IPS DF 4.7 (cell line): ENCODE results near the gene FAM83D.

Experiments used
- DNase-seq: peaks from one replicate; pipeline ENCODE4 v3.0.0-alpha.2; 2013; ENCODE audit warnings: low spot score; ENCODE audit errors: extremely low read depth

The FAM83D gene

DNA sequence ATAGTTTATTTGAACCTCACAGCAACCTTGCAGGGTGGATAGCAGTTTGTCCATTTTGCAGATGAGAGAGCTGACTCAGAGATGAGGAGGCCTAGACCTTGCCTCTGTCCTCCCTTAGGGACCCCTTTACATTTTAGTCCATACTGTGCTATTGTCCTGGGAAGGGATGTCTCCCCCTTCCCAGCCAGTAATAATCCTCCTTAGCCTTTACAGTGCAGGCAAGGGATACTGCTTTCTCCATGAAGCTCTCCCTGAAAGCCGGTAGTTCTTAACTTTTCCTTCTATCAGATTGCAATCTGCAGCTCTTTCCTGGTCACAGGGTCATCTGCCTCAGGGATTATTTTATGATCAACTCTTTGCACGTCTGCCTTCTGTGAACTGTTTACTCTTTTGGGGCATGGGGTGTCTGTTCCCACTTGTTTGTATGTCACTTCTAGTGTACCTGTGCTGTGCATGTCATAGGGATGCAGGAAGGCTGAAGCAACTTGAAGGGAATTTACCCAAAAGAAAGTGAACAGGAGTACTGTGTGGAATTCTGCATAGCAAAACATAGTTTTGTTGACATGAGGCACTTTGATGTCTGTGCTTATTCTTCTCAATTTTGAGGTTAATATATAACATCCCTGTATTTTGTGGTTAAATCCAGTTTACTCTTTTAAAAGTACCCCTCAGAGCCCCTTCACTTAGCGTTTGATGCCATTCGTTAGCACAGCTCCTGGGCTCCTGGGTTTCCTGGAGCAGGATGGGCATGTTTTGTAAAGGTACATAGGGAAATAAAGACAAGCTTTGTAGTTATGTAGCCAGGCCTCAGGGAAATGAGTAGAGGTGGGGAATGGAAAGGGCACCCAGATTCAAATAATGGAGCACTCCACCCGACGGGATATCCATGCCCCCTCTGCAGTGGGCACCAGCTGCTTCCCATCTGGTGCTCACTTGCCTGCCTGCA lies 74.0 kb downstream of the FAM83D start:
- no peak for DNase-seq
